NCI-H2196 treated with DMSO at 0.1 percent for 48 hours (cell line): ENCODE measurements around the gene RBBP8.

Experiments
- DNase-seq: peaks from one replicate; lab custom pipeline; 2025; ENCODE audit not compliant: unreplicated experiment; lab: John Stamatoyannopoulos, UW

The RBBP8 gene

DNA sequence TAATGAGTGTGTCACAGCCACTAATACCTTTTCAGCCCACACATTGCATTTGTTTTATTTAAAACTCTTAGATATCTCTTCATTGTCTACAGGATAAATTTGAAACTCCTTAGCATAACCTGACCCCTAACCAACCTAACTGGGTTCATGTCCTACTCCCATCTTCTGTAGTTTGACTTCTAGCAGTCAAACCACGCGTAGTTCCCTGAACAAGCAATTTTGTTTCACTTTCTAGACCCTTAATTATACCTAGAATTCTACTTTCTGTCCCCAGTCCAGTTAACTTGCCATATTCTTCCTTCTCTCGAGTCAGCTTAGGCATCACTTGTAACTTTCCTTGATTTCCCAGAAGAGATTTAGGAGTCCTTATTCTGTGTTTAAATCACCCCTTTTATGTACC is 55.1 kb downstream of the RBBP8 start:
- DNase-seq = no peak

- DNase-seq = no peak
Measured at GRCh38 chr18:22998344-22998743, 65.2 kb downstream of the RBBP8 start.

DNA sequence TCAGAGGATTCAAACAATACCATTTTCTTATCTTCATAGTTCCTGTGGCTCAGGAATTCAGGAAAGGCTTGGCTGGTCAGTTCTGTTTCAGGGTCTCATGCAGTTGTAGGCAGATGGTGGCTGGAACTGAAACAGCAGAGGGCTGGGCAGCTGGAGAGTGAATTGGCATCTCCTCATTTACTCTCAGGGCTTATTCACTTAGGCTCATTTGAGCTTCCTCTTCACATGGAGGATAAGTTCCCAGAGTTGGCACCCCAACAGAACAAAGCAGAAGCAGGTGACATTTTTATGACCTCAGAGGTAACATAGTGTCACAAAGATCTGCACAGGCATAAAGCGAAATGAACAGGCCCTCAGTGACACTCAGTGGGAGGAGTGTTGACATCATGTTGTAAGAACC is 66.1 kb downstream of the RBBP8 start:
- DNase-seq = no peak

- no peak for DNase-seq
Measured at GRCh38 chr18:22999647-23000046, 66.5 kb downstream of the RBBP8 start.

DNA sequence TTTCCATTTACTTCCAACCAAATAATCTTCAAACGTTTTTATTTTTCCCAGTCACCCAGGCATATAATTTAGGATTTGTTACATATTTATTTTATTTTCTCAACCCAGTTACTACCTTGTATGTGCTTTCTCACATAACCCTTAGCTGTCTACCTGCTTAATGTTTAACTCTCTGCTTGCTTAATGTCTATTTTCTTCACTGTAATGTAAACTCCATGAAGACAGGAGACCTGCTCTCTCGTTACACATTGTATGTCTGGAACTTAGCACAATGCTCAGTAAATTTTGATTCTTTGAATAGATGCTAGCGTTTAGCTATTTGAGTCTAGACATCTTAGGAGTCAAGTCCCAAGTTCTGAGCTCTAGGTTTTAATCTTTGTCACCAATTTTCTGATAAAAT is 70.2 kb downstream of the RBBP8 start:
- DNase-seq = no peak

DNA sequence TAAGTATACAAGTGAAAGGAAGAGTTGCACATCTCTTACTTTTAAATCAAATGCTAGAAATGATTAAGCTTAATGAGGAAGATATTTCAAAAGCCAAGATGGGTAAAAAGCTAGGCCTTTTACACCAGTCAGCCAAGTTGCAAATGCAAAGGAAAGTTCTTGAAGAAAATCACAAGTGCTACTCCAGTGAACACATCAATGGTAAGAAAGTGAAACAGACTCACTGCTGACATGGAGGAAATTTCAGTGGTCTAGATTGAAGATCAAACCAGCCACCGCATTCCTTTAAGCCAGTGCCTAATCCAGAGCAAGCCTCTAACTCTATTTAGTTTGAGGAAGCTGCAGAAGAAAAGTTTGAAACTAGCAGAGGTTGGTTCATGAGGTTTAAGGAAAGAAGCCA is 79.1 kb downstream of the RBBP8 start:
- DNase-seq = no peak

DNA sequence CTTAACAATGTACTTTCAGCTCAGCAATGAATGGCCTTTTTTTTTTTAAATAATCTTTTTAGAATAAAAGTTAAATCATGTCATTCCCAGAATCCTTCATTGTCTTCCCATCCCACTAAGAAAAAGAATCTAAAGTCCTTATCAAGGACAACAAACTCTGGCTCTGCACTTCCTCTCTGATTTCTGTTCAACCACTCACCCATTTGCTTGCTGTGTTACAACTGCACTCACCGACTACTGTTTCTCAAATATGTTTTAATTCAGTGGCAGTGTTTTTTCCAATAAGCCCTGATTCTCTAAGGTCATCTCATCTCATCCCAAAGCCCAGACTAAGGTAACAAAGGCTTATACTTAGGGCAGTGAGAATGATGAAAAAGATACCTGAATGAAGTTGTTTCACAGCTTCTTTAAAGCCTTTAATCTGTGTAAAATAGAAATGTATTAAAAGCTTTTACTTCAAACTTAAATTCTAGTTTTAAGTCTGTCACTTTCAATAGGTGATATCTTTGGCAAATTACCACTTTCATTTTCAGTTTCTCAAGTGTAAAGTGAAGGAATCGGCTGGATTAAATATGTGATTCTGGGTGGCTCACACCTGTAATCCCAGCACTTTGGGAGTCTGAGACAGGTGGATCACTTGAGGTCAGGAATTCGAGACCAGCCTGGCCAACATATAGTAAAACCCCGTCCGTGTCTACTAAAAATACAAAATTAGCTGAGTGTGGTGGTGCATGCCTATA is 87.6 kb downstream of the RBBP8 start:
- DNase-seq = no peak

DNA sequence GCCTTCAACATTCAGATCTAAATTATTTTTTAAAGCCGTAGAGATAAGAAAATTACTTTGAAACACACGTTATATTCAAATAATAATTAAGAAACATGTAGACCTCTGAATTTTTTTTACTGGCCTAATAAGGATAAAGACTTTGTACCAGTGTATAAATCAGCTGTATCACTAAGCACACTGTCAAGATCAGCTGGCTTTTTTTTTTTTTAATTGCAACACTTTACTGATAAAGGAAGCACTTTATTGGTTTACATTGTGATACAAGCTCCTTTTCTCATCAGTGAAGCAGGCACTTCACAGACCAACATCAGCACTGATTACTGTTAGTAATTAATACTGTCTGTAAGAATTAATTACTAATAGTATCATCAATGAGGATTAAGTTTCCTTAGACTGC is 88.5 kb downstream of the RBBP8 start:
- DNase-seq = no peak

DNA sequence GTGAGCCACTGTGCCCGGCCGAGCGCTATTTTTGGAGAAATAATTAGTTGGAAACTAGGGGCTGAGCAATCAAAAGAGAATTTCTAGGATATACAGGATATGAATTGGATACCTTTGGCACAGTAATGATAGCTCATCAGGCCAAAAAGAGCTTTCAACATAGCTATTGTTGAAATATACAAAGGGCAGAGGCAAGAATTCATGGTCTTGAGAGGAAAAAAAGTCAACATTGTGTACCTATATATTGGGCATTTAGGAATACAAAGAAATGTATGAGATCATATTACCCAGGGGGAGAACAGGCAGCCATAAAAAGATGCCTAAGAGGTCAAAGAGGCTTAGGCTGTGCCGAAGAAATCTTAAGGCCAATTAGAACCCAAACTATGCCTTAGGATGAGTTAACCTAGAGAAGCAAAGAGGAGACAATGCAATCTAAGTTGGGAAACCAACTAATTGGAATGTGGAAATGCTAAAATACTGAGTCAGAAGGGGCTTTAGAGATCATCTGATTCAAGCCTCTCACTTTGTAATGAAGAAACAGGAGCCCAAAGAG is 99.0 kb downstream of the RBBP8 start:
- DNase-seq = no peak

GRCh38 chr18:23033056-23033455 is 99.9 kb downstream of the RBBP8 start:
- no peak for DNase-seq

DNA sequence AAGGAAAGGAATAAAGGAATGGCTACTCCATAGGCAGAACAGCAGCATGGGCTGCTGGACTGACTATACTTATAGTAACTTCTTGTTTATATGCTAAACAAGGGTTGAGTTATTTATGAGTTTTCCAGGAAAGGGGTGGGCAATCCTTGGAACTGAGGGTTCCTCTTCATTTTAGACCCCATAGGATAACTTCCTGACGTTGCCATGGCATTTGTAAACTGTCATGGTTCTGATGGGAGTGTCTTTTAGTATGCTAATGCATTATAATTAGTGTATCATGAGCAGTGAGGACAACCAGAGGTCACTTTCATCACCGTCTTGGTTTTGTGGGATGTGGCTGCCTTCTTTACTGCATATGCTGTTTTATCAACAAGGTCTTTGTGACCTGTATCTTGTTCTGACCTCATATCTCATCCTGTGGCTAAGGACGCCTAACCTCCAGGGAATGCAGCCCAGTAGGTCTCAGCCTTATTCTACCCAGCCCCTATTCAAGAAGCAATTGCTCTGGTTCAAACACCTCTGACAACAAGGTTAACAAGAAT is 103.6 kb downstream of the RBBP8 start:
- DNase-seq = no peak

GRCh38 chr18:23037646-23038045 is 104.5 kb downstream of the RBBP8 start:
- DNase-seq = no peak

DNA sequence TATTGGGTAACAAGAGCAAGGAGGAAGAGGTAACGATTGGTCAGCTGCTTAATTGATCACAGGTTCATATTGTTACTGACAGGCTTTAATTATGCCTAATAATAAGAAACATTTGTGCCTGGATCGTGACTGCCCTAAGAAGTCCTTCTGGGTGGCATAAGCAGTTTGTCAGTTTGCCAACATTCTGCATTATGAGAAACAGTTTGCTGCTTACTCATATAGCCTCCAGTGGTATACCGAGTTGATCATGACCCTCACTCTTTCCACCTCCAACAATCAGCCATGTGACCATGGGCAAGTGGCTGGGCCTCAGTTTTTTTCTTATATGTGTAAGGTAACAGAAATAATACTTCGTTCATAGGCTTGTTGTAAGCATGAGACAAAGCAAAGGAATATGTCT is 105.6 kb downstream of the RBBP8 start:
- no peak for DNase-seq

- DNase-seq = no peak
Measured at GRCh38 chr18:23042133-23042532, 109.0 kb downstream of the RBBP8 start.

DNA sequence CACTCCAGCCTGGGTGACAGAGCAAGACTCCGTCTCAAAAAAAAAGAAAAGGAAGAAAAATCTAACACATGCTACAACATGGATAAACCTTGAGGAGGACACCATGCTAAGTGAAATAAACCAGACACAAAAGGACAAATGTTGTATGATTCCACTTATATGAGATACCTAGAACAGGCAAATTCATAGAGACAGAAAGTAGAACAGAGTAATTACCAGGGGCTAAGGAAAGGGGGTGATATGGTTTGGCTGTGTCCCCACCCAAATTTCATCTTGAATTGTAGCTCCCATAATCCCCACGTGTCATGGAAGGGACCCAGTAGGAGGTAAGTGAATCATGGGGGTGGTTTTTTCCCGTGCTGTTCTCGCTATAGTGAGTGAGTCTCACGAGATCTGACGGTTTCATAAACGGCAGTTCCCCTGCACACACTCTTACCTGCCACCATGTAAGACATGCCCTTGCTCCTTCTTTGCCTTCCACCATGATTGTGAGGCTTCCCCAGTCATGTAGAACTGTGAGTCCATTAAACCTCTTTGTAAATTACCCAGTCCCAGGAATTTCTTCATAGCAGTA is 110.8 kb downstream of the RBBP8 start:
- DNase-seq = no peak

DNA sequence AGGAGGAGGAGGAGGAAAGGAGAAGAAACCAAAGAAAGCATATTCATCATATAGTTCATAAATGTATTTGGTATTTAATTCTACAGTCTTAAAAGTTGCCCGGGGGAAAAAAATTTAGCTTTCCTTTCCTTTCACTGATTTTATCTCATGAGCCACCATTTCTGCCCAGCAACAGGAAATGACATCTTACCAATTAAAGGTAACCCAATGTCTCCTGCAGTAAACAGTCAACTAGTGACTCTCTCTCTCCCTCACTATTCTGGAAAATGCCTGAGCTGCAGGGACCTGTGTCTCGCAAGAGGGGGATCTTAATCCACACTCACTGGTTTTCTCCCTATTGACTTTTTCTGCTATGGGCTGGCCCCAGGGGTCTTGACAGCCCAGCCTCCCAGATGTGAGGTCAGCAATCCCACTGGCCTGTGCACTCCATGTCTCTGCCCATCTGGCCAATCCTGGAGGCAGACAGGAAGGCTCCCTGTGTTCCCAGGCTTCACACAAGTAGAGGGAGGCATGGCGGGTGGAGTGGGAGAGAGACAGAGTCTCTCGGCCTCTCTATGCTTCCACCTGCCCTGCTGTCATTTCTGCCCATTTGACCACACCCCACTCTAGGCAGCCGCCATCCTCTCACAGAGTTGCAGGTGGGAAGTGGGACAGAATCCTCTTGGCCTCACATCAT is 116.7 kb downstream of the RBBP8 start:
- DNase-seq = no peak

DNA sequence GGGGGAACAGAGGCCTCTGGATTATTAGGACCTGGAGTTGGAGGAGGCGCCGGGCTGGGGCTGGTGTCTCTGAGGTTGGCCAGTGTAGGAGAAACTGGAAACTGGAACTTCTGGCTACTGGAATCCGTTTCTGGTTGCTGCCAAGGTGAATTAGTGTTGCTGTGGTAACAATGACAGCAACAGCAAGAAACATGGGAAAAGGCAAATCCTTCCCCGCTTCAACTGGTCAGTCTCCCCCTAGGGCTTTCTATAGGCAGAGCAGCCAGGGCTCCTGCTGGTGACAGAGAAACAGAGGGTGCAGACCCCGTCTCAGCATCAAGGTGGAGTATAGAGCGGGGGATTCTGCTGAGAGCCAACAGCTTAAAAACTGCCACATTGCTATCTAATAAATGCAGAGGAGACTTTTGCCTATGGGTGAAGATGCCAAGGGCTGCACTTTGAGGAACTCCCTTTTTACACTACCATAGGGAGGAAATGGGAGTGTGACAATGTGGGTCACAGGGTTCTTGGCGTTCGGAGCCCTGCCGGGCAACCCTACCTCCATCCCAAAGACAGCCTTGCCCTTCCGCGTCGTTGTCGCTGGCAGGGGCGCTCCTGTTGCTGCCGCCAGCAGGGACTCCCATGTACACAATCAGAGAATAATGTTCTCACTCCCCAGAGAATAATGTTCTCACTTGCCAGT is 120.8 kb downstream of the RBBP8 start:
- no peak for DNase-seq

GRCh38 chr18:23054553-23054952 is 121.4 kb downstream of the RBBP8 start:
- no peak for DNase-seq

DNA sequence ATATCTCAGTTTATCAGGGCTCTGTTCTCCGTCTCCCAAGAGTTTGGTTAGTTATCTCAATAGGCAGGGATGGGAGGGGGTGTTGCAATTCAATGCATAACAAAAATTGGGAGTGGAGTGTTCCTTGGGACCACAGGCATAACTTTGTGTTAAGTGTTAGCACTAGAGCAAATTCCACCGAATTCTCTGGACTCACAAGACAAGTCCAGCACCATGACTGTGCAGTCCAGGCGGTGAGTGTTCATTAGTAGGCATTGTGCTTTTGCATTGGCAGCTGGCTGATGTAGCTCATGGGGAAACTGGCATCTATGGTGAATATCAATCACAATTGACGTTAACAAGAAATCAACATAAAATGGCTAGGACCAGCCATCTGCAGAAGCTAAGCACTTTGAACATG is 123.2 kb downstream of the RBBP8 start:
- DNase-seq = no peak

- no peak for DNase-seq
Measured at GRCh38 chr18:23057096-23057495, 124.0 kb downstream of the RBBP8 start.

- DNase-seq = no peak
Measured at GRCh38 chr18:23058746-23059415, 125.8 kb downstream of the RBBP8 start.
